Right atrium auricular region (tissue), 2 donors: ENCODE data around the gene SLC22A14. TPM values are rescaled to one million over a fixed set of nuclear protein-coding genes. Genes with fewer than 3 reads are reported as not detected.

ENCODE experiments used
- DNase-seq: peaks from one replicate; pipeline ENCODE4 v3.0.0-alpha.2; 2019; ENCODE audit warnings: low spot score
- H3K27ac ChIP-seq, 2 donors: fragments of 200-600 bp; sonication (generic); 1 replicate in 1 of 2; 2 replicates in 1 of 2; pipeline ENCODE4 v1.5.1; 2016 to 2019
- H3K27me3 ChIP-seq, 2 donors: fragments of 200-600 bp; sonication (generic); one replicate each; pipeline versions ENCODE4 v1.5.1 to v1.6.0; 2017 to 2019
- H3K36me3 ChIP-seq: fragments of 200-600 bp; sonication (generic); one replicate; pipeline ENCODE4 v1.5.1; 2016
- H3K4me1 ChIP-seq, 2 donors: fragments of 200-600 bp; sonication (generic); one replicate each; pipeline versions ENCODE4 v1.5.1 to v1.6.0; 2017 to 2019
- H3K4me3 ChIP-seq, 2 donors: fragments of 200-600 bp; sonication (generic); 1 replicate in 1 of 2; 2 replicates in 1 of 2; pipeline ENCODE4 v1.5.1; 2017 to 2019; ENCODE audit warnings: mild to moderate bottlenecking in 1 of 2, moderate library complexity in 1 of 2
- H3K9me3 ChIP-seq, 2 donors: fragments of 200-600 bp; sonication (generic); one replicate each; pipeline ENCODE4 v1.5.1; 2019
- total RNA-seq, 2 donors: library from RNA; depleted of rRNA; stranded (reverse); fragments of >200 nt; gene quantifications; one replicate each; pipeline ENCODE4 v1.1.0, GENCODE V29; 2016
- TF ChIP-seq, protein P1 (sequence below), 2 donors: fragments of 200-600 bp; sonication (generic); IDR thresholded peaks; one replicate each; pipeline ENCODE4 v1.5.1; 2019; ENCODE audit warnings: antibody characterized with exemption in 2 of 2

The SLC22A14 gene
- total RNA-seq, 2 donors from 2014 or later = not detected

DNA sequence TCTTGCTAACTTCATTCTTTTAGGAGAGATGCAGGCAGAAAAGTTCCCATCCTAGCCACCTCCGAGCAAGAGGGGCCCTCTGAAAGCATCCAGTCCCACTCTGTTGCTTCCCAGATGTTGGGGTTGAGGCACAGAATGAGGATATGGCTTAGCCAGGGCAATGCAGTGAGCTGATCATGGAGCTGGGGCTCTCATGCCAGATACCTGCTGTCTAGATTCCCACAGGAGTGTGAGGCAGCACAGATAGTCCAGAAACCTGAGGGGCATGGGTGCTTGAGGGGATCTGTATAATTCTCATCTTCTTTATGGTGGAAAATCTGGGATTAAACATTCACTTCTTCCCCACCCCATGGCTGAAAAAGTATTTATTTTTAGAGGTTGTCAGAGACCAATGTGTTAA is 15.3 kb upstream of the SLC22A14 start:
- Histone ChIP-seq H3K4me3 (no peak overlapping the region), H3K36me3 (no peaks in the 10 kb centered on the region), H3K4me1 (peaks cover 0 to 12% of the 10 kb centered on the region in 2 donors), H3K27ac (no peak overlapping the region), H3K9me3 (no peaks in the 10 kb centered on the region), H3K27me3 (no peaks in the 10 kb centered on the region)
- no peak for DNase-seq
- TF ChIP-seq, protein P1, sequence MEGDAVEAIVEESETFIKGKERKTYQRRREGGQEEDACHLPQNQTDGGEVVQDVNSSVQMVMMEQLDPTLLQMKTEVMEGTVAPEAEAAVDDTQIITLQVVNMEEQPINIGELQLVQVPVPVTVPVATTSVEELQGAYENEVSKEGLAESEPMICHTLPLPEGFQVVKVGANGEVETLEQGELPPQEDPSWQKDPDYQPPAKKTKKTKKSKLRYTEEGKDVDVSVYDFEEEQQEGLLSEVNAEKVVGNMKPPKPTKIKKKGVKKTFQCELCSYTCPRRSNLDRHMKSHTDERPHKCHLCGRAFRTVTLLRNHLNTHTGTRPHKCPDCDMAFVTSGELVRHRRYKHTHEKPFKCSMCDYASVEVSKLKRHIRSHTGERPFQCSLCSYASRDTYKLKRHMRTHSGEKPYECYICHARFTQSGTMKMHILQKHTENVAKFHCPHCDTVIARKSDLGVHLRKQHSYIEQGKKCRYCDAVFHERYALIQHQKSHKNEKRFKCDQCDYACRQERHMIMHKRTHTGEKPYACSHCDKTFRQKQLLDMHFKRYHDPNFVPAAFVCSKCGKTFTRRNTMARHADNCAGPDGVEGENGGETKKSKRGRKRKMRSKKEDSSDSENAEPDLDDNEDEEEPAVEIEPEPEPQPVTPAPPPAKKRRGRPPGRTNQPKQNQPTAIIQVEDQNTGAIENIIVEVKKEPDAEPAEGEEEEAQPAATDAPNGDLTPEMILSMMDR (IDR thresholded peaks at IDR 0.05) = no peak

DNA sequence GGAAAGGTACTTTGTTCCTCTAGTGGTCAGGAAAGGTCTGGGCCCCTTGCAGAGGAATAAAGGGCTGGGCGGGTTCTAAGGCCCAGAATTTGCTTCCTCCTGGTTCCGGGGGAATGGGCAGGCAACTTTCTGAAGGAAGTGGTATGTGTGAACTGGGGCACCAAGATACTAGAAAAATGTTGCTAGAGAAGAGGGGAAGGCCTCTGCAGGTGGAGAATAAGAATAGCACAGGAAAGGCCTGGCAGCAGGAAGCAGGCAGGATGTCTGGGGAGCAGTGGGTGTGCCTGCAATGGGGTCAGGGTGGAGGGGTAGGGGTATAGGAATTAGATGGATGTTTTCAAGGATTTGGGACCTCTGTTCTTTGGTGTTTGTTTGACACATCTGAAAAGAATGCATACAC is 14.4 kb upstream of the SLC22A14 start:
- H3K9me3 ChIP-seq = no peaks in the 10 kb centered on the region
- no peaks in the 10 kb centered on the region for H3K27me3 ChIP-seq
- peaks cover 0 to 12% of the 10 kb centered on the region in 2 donors for H3K4me1 ChIP-seq
- DNase-seq = no peak
- H3K4me3 ChIP-seq = no peak overlapping the region
- no peaks in the 10 kb centered on the region for H3K36me3 ChIP-seq
- no peak overlapping the region for H3K27ac ChIP-seq
- TF ChIP-seq, protein P1 (IDR thresholded peaks at IDR 0.05) = no peak

DNA sequence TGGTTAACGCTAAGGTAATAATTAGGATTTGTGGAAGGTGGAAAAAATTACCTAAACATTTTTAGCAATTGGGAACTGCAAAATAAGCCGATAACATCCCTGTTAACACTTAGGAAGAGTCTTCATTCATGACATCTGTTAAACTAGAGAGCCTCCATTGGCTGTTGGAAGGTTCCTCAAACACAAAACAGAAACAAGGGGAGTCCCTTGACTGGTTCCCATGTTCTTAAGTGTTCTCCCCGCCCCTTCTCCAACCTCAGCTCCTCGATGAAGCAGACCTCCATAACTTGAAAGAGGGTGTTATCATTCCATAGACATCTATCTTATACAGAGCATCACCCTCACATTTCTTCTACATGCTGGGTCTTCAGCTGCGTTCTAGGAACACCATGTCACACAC is 14.0 kb upstream of the SLC22A14 start:
- TF ChIP-seq, protein P1 (IDR thresholded peaks at IDR 0.05) = no peak
- Histone ChIP-seq H3K4me1 (peaks cover 0 to 12% of the 10 kb centered on the region in 2 donors), H3K27ac (no peak overlapping the region), H3K4me3 (no peak overlapping the region), H3K27me3 (no peaks in the 10 kb centered on the region), H3K9me3 (no peaks in the 10 kb centered on the region), H3K36me3 (no peaks in the 10 kb centered on the region)
- no peak for DNase-seq

DNA sequence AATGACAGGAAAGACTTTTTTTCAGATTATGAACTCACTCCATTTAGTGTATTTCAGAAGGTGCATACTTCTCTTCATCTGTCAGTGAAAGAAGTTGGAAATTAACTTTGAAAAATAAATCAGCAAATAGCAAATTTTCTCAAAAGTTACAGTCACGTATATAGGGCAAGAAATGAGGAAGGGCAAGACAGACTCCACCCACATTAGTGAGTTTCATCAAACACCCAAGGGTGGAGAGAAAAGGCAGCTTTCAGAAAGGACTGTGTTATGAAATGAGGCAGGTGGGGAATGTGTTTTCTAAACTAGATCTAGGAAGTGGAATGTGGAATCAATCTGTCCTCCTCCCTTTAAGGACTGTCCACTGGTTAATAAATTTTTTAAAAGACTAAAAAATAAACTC is 13.6 kb upstream of the SLC22A14 start:
- Histone ChIP-seq H3K27ac (no peak overlapping the region), H3K4me3 (no peak overlapping the region), H3K4me1 (peaks cover 0 to 12% of the 10 kb centered on the region in 2 donors), H3K9me3 (no peaks in the 10 kb centered on the region), H3K36me3 (no peaks in the 10 kb centered on the region), H3K27me3 (no peaks in the 10 kb centered on the region)
- DNase-seq = no peak
- TF ChIP-seq, protein P1 (IDR thresholded peaks at IDR 0.05) = no peak

DNA sequence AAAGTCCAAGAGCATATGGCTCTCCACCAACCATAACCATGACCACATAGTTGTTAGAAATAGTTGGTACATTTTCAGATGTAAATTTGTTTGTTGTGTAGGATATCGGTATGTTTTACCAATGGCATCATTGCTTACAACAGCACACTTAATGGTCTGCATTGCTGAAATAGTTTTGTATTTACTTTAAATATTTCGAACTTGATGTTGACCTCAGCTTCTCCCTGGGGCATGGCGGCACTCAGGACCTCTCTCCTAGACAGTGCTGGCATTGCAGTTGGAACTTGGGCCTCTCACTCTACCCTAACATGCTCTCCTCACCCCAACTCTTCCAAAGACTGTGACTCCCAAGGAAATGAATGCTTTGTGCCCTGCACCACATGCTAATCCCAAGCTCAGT is 11.5 kb upstream of the SLC22A14 start:
- Histone ChIP-seq H3K27ac (no peak overlapping the region), H3K4me3 (no peak overlapping the region), H3K4me1 (no peaks in the 10 kb centered on the region), H3K36me3 (no peaks in the 10 kb centered on the region), H3K27me3 (no peaks in the 10 kb centered on the region), H3K9me3 (no peaks in the 10 kb centered on the region)
- DNase-seq = no peak
- TF ChIP-seq, protein P1 (IDR thresholded peaks at IDR 0.05) = no peak

DNA sequence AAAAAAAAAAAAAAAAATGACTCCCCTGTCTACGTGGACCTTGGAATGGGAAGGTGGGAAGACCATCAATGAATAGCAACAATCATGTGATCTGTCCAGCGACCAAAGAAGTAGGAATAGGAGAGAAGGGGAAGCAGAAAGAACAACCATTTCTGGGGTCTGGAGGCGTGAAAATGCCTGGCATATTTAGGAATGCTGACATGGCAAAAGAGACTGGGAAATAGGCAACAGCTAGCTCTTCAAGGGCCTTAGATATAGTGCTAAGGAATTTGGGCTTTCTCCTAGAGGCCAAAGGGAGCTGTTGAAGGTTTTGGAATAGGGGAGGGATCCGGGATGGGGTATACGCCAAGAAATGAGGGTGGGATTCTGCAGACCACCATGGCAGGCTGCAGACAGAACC is 10.5 kb upstream of the SLC22A14 start:
- H3K27ac ChIP-seq = no peak overlapping the region
- no peaks in the 10 kb centered on the region for H3K4me1 ChIP-seq
- H3K27me3 ChIP-seq = no peaks in the 10 kb centered on the region
- no peak overlapping the region for H3K4me3 ChIP-seq
- no peak for DNase-seq
- TF ChIP-seq, protein P1 (IDR thresholded peaks at IDR 0.05) = no peak
- no peaks in the 10 kb centered on the region for H3K9me3 ChIP-seq
- no peaks in the 10 kb centered on the region for H3K36me3 ChIP-seq
